HEK293T (cell line): ENCODE results near the gene ASPSCR1.

Source experiments
- ARNT ChIP-seq: fragments of 450-650 bp; IDR thresholded peaks from 2 replicates; pipeline ENCODE4 v1.6.1; 2017; ENCODE audit warnings: mild to moderate bottlenecking
- BHLHE40 ChIP-seq: fragments of 450-650 bp; IDR thresholded peaks from 2 replicates; pipeline ENCODE4 v1.6.1; 2016; ENCODE audit warnings: mild to moderate bottlenecking, moderate library complexity, borderline replicate concordance
- ELF4 ChIP-seq: fragments of 450-650 bp; IDR thresholded peaks from 2 replicates; pipeline ENCODE4 v1.6.1; 2017; ENCODE audit warnings: antibody characterized with exemption
- FOXA1 ChIP-seq: fragments of 450-650 bp; IDR thresholded peaks from 2 replicates; pipeline ENCODE4 v1.6.1; 2016; ENCODE audit warnings: mild to moderate bottlenecking
- FOXK2 ChIP-seq: fragments of 450-650 bp; IDR thresholded peaks from 2 replicates; pipeline ENCODE4 v1.6.1; 2016; ENCODE audit warnings: mild to moderate bottlenecking
- FOXM1 ChIP-seq: fragments of 450-650 bp; IDR thresholded peaks from 2 replicates; pipeline ENCODE4 v1.6.1; 2017; ENCODE audit warnings: mild to moderate bottlenecking, borderline replicate concordance
- LEF1 ChIP-seq: fragments of 450-650 bp; IDR thresholded peaks from 2 replicates; pipeline ENCODE4 v1.6.1; 2017; ENCODE audit warnings: mild to moderate bottlenecking, borderline replicate concordance
- SP1 ChIP-seq: fragments of 450-650 bp; IDR thresholded peaks from 2 replicates; pipeline ENCODE4 v1.6.1; 2017
- SUZ12 ChIP-seq: fragments of 450-650 bp; IDR thresholded peaks from 2 replicates; pipeline ENCODE4 v1.6.1; 2016; ENCODE audit warnings: mild to moderate bottlenecking
- ZNF384 ChIP-seq: fragments of 450-650 bp; IDR thresholded peaks from 2 replicates; pipeline ENCODE4 v1.6.1; 2016

DNA sequence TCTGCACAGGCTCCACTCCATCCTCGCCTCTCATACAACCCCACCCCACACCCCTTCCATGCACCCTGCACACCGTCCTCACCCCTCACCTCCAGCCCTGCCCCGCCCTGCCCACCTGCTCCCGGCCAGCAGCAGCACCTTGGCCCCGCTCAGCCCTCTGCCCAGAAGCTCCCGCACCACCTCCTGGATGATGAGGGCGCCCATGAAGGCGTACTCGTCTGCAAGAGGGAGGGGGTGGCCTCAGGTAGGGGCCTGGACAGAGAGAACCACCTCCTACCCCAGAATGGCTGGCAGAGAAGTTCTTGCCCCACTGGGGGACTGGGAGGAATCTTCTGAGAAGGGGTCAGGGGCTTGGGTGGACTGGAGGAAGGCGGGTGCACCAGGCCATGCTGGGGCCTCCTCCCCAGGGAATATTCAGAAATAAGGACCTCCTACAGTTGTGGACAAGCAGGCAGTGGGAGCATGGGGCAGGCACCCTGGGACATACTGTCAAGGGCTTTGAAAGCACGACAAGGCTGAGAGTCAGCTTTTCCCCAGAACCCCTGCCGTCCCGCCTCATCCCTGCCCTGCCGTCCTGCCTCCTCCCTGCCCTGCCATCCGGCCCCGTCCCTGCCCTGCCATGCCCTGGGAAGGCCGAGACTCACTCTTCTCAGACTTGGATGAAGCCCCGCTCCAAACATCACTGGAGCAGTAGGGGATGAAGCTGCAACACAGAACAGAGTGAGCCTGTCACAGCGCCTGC, 19.6 kb upstream of the ASPSCR1 start:
- no peak for TF ChIP-seq BHLHE40
- no peak for TF ChIP-seq FOXA1
- no peak for TF ChIP-seq FOXM1
- TF ChIP-seq SP1: no peak
- TF ChIP-seq LEF1: no peak
- no peak for TF ChIP-seq ZNF384
- no peak for TF ChIP-seq SUZ12
- TF ChIP-seq FOXK2: no peak
- TF ChIP-seq ARNT: no peak
- no peak for TF ChIP-seq ELF4
